NCI-H774 (cell line): ENCODE results near the gene UNC80.

Source experiments
- DNase-seq: peaks from one replicate; lab custom pipeline; 2025; lab: John Stamatoyannopoulos, UW

Gene UNC80

GRCh38 chr2:209973328-209973727 lies 201.7 kb downstream of the UNC80 start:
- no peak for DNase-seq

GRCh38 chr2:209974576-209974975 lies 202.9 kb downstream of the UNC80 start:
- no peak for DNase-seq

GRCh38 chr2:209976698-209977385 lies 205.2 kb downstream of the UNC80 start:
- DNase-seq: no peak

GRCh38 chr2:209977386-209978239 lies 206.0 kb downstream of the UNC80 start:
- peak; percentile 7 for DNase-seq

- DNase-seq: no peak
Observed at GRCh38 chr2:209984291-209984690, 212.7 kb downstream of the UNC80 start.

GRCh38 chr2:209985874-209986273 lies 214.2 kb downstream of the UNC80 start:
- DNase-seq: no peak

GRCh38 chr2:209986415-209986814 lies 214.8 kb downstream of the UNC80 start:
- no peak for DNase-seq

- DNase-seq: no peak
Observed at GRCh38 chr2:209988010-209988409, 216.4 kb downstream of the UNC80 start.

- no peak for DNase-seq
Observed at GRCh38 chr2:209990838-209991237, 219.2 kb downstream of the UNC80 start.

- DNase-seq: no peak
Observed at GRCh38 chr2:209993968-209994367, 222.3 kb downstream of the UNC80 start.

GRCh38 chr2:209998596-209998995 lies 227.0 kb downstream of the UNC80 start:
- DNase-seq: no peak

GRCh38 chr2:210000464-210001324 lies 229.1 kb downstream of the UNC80 start:
- no peak for DNase-seq

GRCh38 chr2:210002158-210003157 lies 230.8 kb downstream of the UNC80 start, which contains the start of gene RPE:
TSS of gene RPE (plus strand) at chr2:210002638. CDS start at chr2:210002662, 24 bp downstream.
- peak; percentile 92 for DNase-seq

- DNase-seq: no peak
Observed at GRCh38 chr2:210003359-210003758, 231.7 kb downstream of the UNC80 start.

- no peak for DNase-seq
Observed at GRCh38 chr2:210004881-210005280, 233.2 kb downstream of the UNC80 start.

- no peak for DNase-seq
Observed at GRCh38 chr2:210007895-210008294, 236.3 kb downstream of the UNC80 start.

- no peak for DNase-seq
Observed at GRCh38 chr2:210009126-210009525, 237.5 kb downstream of the UNC80 start.

GRCh38 chr2:210009896-210010295 lies 238.3 kb downstream of the UNC80 start:
- no peak for DNase-seq

GRCh38 chr2:210020138-210020537 lies 248.5 kb downstream of the UNC80 start:
- DNase-seq: no peak

GRCh38 chr2:210022824-210023223 lies 251.2 kb downstream of the UNC80 start:
- no peak for DNase-seq

- DNase-seq: no peak
Observed at GRCh38 chr2:210027608-210028007, 256.0 kb downstream of the UNC80 start.
